Endodermal cell (in vitro differentiated cells): ENCODE results near the gene TTF1. TPM values are rescaled to one million over a fixed set of nuclear protein-coding genes. Genes with fewer than 3 reads are reported as not detected.

Source experiments
- DNase-seq: peaks from one replicate; pipeline ENCODE4 v3.0.0-alpha.2; 2017
- H3K27ac ChIP-seq: 2 replicates; pipeline ENCODE4 v1.5.1; 2013; ENCODE audit warnings: mild to moderate bottlenecking, low read depth, low read length, moderate library complexity
- H3K27me3 ChIP-seq: 2 replicates; pipeline ENCODE4 v1.6.1; 2013; ENCODE audit warnings: mild to moderate bottlenecking, low read length, moderate library complexity; ENCODE audit not compliant: insufficient read depth, control insufficient read depth, poor library complexity, severe bottlenecking
- H3K36me3 ChIP-seq: 2 replicates; pipeline ENCODE4 v1.7.0; 2013; ENCODE audit warnings: mild to moderate bottlenecking, low read length, moderate library complexity; ENCODE audit not compliant: control insufficient read depth, insufficient read depth
- H3K4me1 ChIP-seq: one replicate; pipeline ENCODE4 v1.7.0; 2013; ENCODE audit warnings: low read length; ENCODE audit not compliant: control insufficient read depth, insufficient read depth
- H3K4me3 ChIP-seq: 2 replicates; pipeline ENCODE4 v1.5.1; 2013; ENCODE audit warnings: mild to moderate bottlenecking, low read length, moderate library complexity
- H3K9ac ChIP-seq: 2 replicates; pipeline ENCODE4 v1.6.1; 2013; ENCODE audit warnings: mild to moderate bottlenecking, low read length, moderate library complexity; ENCODE audit not compliant: poor library complexity, severe bottlenecking; ENCODE audit errors: extremely low read depth
- H3K9me3 ChIP-seq: 2 replicates; pipeline ENCODE4 v1.6.1; 2013; ENCODE audit warnings: mild to moderate bottlenecking, low read length, moderate library complexity; ENCODE audit not compliant: control insufficient read depth
- H3K27ac Mint-ChIP-seq: 2 replicates; pipeline ENCODE4 v1.8.0; 2020; ENCODE audit warnings: mixed read lengths
- H3K27me3 Mint-ChIP-seq: 2 replicates; pipeline ENCODE4 v1.8.0; 2021; ENCODE audit warnings: mild to moderate bottlenecking, mixed read lengths; ENCODE audit not compliant: insufficient read depth
- H3K36me3 Mint-ChIP-seq: 2 replicates; pipeline ENCODE4 v1.8.0; 2020; ENCODE audit warnings: low read depth, mixed read lengths
- H3K4me1 Mint-ChIP-seq: 2 replicates; pipeline ENCODE4 v1.8.0; 2020; ENCODE audit warnings: mixed read lengths
- H3K4me3 Mint-ChIP-seq: 2 replicates; pipeline ENCODE4 v1.8.0; 2020; ENCODE audit warnings: mild to moderate bottlenecking, moderate library complexity, mixed read lengths
- H3K9me3 Mint-ChIP-seq: 2 replicates; pipeline ENCODE4 v1.8.0; 2020; ENCODE audit warnings: mild to moderate bottlenecking, mixed read lengths
- CTCF ChIP-seq: fragments of 200-600 bp; sonication (generic); conservative IDR thresholded peaks from 2 replicates; pipeline ENCODE4 v1.5.0; 2021; ENCODE audit warnings: antibody characterized with exemption, mild to moderate bottlenecking
- WGBS, 2 experiments: methylation state at CpG; one replicate each; pipeline versions ENCODE4 v1.1.5 to v1.1.7; 2013; ENCODE audit warnings: missing lambda C conversion rate in 2 of 2, mixed read lengths in 1 of 2; ENCODE audit not compliant: insufficient coverage in 1 of 2, insufficient read length in 1 of 2; 5-methylcytosine and 5-hydroxymethylcytosine counted together
- total RNA-seq, 2 donors: library from RNA; stranded (reverse); fragmentation: NEBNext Ultra II Directional in 1 of 2; extraction: Animal tissue kit (Norgen Biotek cat#: 25700) in 1 of 2; gene quantifications; 2 replicates in 1 of 2; 3 replicates in 1 of 2; pipeline ENCODE4 v1.2.1, GENCODE V29; 2021

The TTF1 gene
- total RNA-seq, 2 donors from 2014 or later: 21.0 to 23.7 TPM

- Histone ChIP-seq H3K4me3 (peak overlapping the region; percentile 73), H3K27ac (peak overlapping the region; percentile 69), H3K4me1 (peaks cover 17% of the 10 kb centered on the region), H3K27me3 (peaks cover 5% of the 10 kb centered on the region), H3K9me3 (no peaks in the 10 kb centered on the region), H3K36me3 (no peaks in the 10 kb centered on the region), H3K9ac (peak overlapping the region; percentile 42)
- DNase-seq: peak; percentile 75
- H3K36me3 Mint-ChIP-seq: no peaks in the 10 kb centered on the region
- H3K27ac Mint-ChIP-seq: peak overlapping the region; percentile 67
- H3K4me3 Mint-ChIP-seq: peak overlapping the region; percentile 15
- WGBS, 2 experiments: 13 to 37% methylated on average over 16 to 21 of the region's 22 CpGs
- H3K4me1 Mint-ChIP-seq: peaks cover 47% of the 10 kb centered on the region
- H3K27me3 Mint-ChIP-seq: no peaks in the 10 kb centered on the region
- TF ChIP-seq CTCF: no peak
- no peaks in the 10 kb centered on the region for H3K9me3 Mint-ChIP-seq
Measured at GRCh38 chr9:132424857-132425674, 18.4 kb upstream of the TTF1 start.

GRCh38 chr9:132423503-132423902 lies 16.9 kb upstream of the TTF1 start:
- Histone ChIP-seq H3K9ac (no peak overlapping the region), H3K36me3 (no peaks in the 10 kb centered on the region), H3K27me3 (peaks cover 5% of the 10 kb centered on the region), H3K4me1 (peaks cover 22% of the 10 kb centered on the region), H3K9me3 (no peaks in the 10 kb centered on the region), H3K27ac (no peak overlapping the region), H3K4me3 (no peak overlapping the region)
- Mint-ChIP-seq H3K27me3 (no peaks in the 10 kb centered on the region), H3K9me3 (no peaks in the 10 kb centered on the region), H3K36me3 (no peaks in the 10 kb centered on the region), H3K4me3 (no peak overlapping the region), H3K27ac (no peak overlapping the region), H3K4me1 (peaks cover 54% of the 10 kb centered on the region)
- DNase-seq: no peak
- no peak for TF ChIP-seq CTCF
- 93 to 94% methylated on average over 3 to 5 of the region's 5 CpGs for WGBS, 2 experiments

GRCh38 chr9:132422574-132422973 lies 15.9 kb upstream of the TTF1 start:
- H3K9me3 Mint-ChIP-seq: no peaks in the 10 kb centered on the region
- Histone ChIP-seq H3K4me1 (peaks cover 24% of the 10 kb centered on the region), H3K9me3 (no peaks in the 10 kb centered on the region), H3K9ac (no peak overlapping the region), H3K27me3 (peaks cover 5% of the 10 kb centered on the region), H3K27ac (no peak overlapping the region), H3K4me3 (no peak overlapping the region), H3K36me3 (no peaks in the 10 kb centered on the region)
- no peak overlapping the region for H3K4me3 Mint-ChIP-seq
- TF ChIP-seq CTCF: no peak
- H3K4me1 Mint-ChIP-seq: peaks cover 61% of the 10 kb centered on the region
- peak overlapping the region; percentile 74 for H3K27ac Mint-ChIP-seq
- H3K27me3 Mint-ChIP-seq: no peaks in the 10 kb centered on the region
- 67 to 69% methylated on average over 5 of the region's 5 CpGs for WGBS, 2 experiments
- no peaks in the 10 kb centered on the region for H3K36me3 Mint-ChIP-seq
- DNase-seq: peak; percentile 75
